IMR-90 (cell line): ENCODE data around the gene SDC3. TPM values are rescaled to one million over a fixed set of nuclear protein-coding genes. Genes with fewer than 3 reads are reported as not detected.

Experiments
- ATAC-seq: fragments of 200-7000 bp; cut with Tn5 transposase; 2 replicates; pipeline ENCODE4 v1.9.1; 2020; ENCODE audit warnings: low read depth, mild to moderate bottlenecking, moderate library complexity
- BruUV-seq: library from RNA; stranded (reverse); fragments of 400-500 nt; replicated peaks from 2 replicates; lab custom pipeline; 2021; lab: Mats Ljungman, UMichigan
- CTCF ChIA-PET: fragments of 300-600 bp; formaldehyde crosslinking; extraction: SDS; loops from one replicate; lab custom pipeline; 2021; ENCODE audit warnings: antibody characterized with exemption; lab: Yijun Ruan, JAX
- POLR2A ChIA-PET: fragments of 300-600 bp; sonication (Branson Sonifier 250); formaldehyde crosslinking; loops from one replicate; lab custom pipeline; 2022; ENCODE audit warnings: antibody characterized with exemption; ENCODE audit not compliant: unreplicated experiment; lab: Charles Lee
- DNase-seq: peaks from one replicate; pipeline ENCODE4 v3.0.0; 2013
- H2AFZ ChIP-seq: replicated peaks from 2 replicates; pipeline ENCODE3; 2013; ENCODE audit warnings: low read length, mild to moderate bottlenecking; ENCODE audit not compliant: poor library complexity
- H2AK5ac ChIP-seq: 2 replicates; pipeline ENCODE4 v1.6.1; 2013; ENCODE audit warnings: low read depth, low read length, inconsistent platforms
- H2AK9ac ChIP-seq: replicated peaks from 2 replicates; pipeline ENCODE3; 2013; ENCODE audit warnings: mild to moderate bottlenecking, low read depth, low read length, moderate library complexity; ENCODE audit not compliant: poor library complexity
- H2BK120ac ChIP-seq: 2 replicates; pipeline ENCODE4 v1.6.1; 2013; ENCODE audit warnings: low read depth, low read length, inconsistent platforms
- H2BK15ac ChIP-seq: 3 replicates; pipeline ENCODE4 v1.6.1; 2013; ENCODE audit warnings: low read depth, low read length, inconsistent platforms
- H2BK20ac ChIP-seq: 2 replicates; pipeline ENCODE4 v1.6.1; 2013; ENCODE audit warnings: low read depth, mild to moderate bottlenecking, inconsistent platforms, low read length, moderate library complexity
- H2BK5ac ChIP-seq: 2 replicates; pipeline ENCODE4 v1.6.1; 2013; ENCODE audit warnings: mild to moderate bottlenecking, low read depth, low read length, inconsistent platforms; ENCODE audit not compliant: poor library complexity, severe bottlenecking
- H3K14ac ChIP-seq: replicated peaks from 2 replicates; pipeline ENCODE4 v1.6.1; 2013; ENCODE audit warnings: low read depth, low read length, inconsistent platforms
- H3K18ac ChIP-seq: 2 replicates; pipeline ENCODE4 v1.6.1; 2013; ENCODE audit warnings: low read depth, low read length, control low read depth
- H3K23ac ChIP-seq: 2 replicates; pipeline ENCODE4 v1.6.1; 2013; ENCODE audit warnings: low read depth, low read length, inconsistent platforms
- H3K27ac ChIP-seq: 2 replicates; pipeline ENCODE4 v1.5.1; 2013; ENCODE audit warnings: mild to moderate bottlenecking, control low read depth, low read length; ENCODE audit not compliant: insufficient read depth
- H3K27me3 ChIP-seq: 2 replicates; pipeline ENCODE4 v1.6.1; 2013; ENCODE audit warnings: low read length; ENCODE audit not compliant: control insufficient read depth, insufficient read depth
- H3K36me3 ChIP-seq: 2 replicates; pipeline ENCODE4 v1.6.1; 2013; ENCODE audit warnings: low read length, mixed read lengths; ENCODE audit not compliant: control insufficient read depth, insufficient read depth
- H3K4ac ChIP-seq: 2 replicates; pipeline ENCODE4 v1.6.1; 2013; ENCODE audit warnings: low read depth, low read length, inconsistent platforms
- H3K4me1 ChIP-seq: 2 replicates; pipeline ENCODE4 v1.6.1; 2013; ENCODE audit warnings: low read length, mixed read lengths; ENCODE audit not compliant: control insufficient read depth, insufficient read depth
- H3K4me2 ChIP-seq: 2 replicates; pipeline ENCODE4 v1.6.1; 2013; ENCODE audit warnings: low read depth, mild to moderate bottlenecking, control low read depth, low read length, moderate library complexity
- H3K4me3 ChIP-seq: 2 replicates; pipeline ENCODE4 v1.5.1; 2013; ENCODE audit warnings: low read depth, mild to moderate bottlenecking, control low read depth, low read length, moderate library complexity; ENCODE audit not compliant: insufficient read depth
- H3K56ac ChIP-seq: 2 replicates; pipeline ENCODE4 v1.6.1; 2013; ENCODE audit warnings: low read length, inconsistent platforms; ENCODE audit not compliant: insufficient read depth; ENCODE audit errors: extremely low read depth
- H3K79me1 ChIP-seq, 2 experiments: 2 replicates each; pipeline ENCODE4 v1.6.1; 2013; ENCODE audit warnings: low read length in 2 of 2, inconsistent platforms in 1 of 2, low read depth in 1 of 2
- H3K9ac ChIP-seq: 2 replicates; pipeline ENCODE4 v1.6.1; 2013; ENCODE audit warnings: low read depth, low read length, control low read depth
- H3K9me1 ChIP-seq: 2 replicates; pipeline ENCODE4 v1.6.1; 2013; ENCODE audit warnings: low read length, inconsistent platforms; ENCODE audit not compliant: insufficient read depth
- H3K9me3 ChIP-seq: 2 replicates; pipeline ENCODE4 v1.6.1; 2013; ENCODE audit warnings: low read length; ENCODE audit not compliant: control insufficient read depth, insufficient read depth
- H4K20me1 ChIP-seq: 2 replicates; pipeline ENCODE4 v1.6.1; 2013; ENCODE audit warnings: low read length, inconsistent platforms; ENCODE audit not compliant: insufficient read depth
- H4K5ac ChIP-seq: 2 replicates; pipeline ENCODE4 v1.6.1; 2013; ENCODE audit warnings: mild to moderate bottlenecking, low read depth, low read length, control low read depth
- H4K8ac ChIP-seq, 2 experiments: 2 replicates each; pipeline ENCODE4 v1.6.1; 2013; ENCODE audit warnings: low read depth in 2 of 2, low read length in 2 of 2, control low read depth in 1 of 2, inconsistent platforms in 1 of 2
- H4K91ac ChIP-seq: 2 replicates; pipeline ENCODE4 v1.6.1; 2013; ENCODE audit warnings: low read depth, low read length, inconsistent platforms; ENCODE audit not compliant: insufficient read depth
- CEBPB ChIP-seq: IDR thresholded peaks from 2 replicates; pipeline ENCODE4 v1.6.1; 2012; ENCODE audit warnings: low read depth, low read length, improper control_type of control experiment
- CHD1 ChIP-seq: IDR thresholded peaks from 2 replicates; pipeline ENCODE4 v1.6.1; 2012; ENCODE audit warnings: low read depth, low read length, improper control_type of control experiment
- FOS ChIP-seq: fragments of 150-350 bp; IDR thresholded peaks from 2 replicates; pipeline ENCODE4 v1.6.1; 2016; ENCODE audit warnings: low read depth, low read length
- MXI1 ChIP-seq: IDR thresholded peaks from 2 replicates; pipeline ENCODE4 v1.6.1; 2012; ENCODE audit warnings: low read depth, mild to moderate bottlenecking, low read length, moderate library complexity, borderline replicate concordance
- NFE2L2 ChIP-seq: fragments of 150-350 bp; IDR thresholded peaks from 2 replicates; pipeline ENCODE4 v1.6.1; 2016; ENCODE audit warnings: low read depth, mild to moderate bottlenecking, low read length
- RAD21 ChIP-seq: IDR thresholded peaks from 2 replicates; pipeline ENCODE4 v1.6.1; 2012; ENCODE audit warnings: low read length, improper control_type of control experiment
- RCOR1 ChIP-seq: IDR thresholded peaks from 2 replicates; pipeline ENCODE4 v1.6.1; 2012; ENCODE audit warnings: mild to moderate bottlenecking, low read length, improper control_type of control experiment; ENCODE audit not compliant: insufficient replicate concordance
- SMC3 ChIP-seq: fragments of 150-350 bp; IDR thresholded peaks from 2 replicates; pipeline ENCODE4 v1.6.1; 2016; ENCODE audit warnings: low read depth, mild to moderate bottlenecking, antibody characterized with exemption, low read length, moderate library complexity
- USF2 ChIP-seq: fragments of 150-350 bp; IDR thresholded peaks from 2 replicates; pipeline ENCODE4 v1.6.1; 2017; ENCODE audit warnings: mild to moderate bottlenecking, antibody characterized with exemption, low read length, low read depth
- WGBS, 2 experiments: methylation state at CpG; one replicate each; pipeline versions ENCODE4 v1.1.5 to v1.1.7; 2013; ENCODE audit warnings: missing lambda C conversion rate in 2 of 2; ENCODE audit not compliant: insufficient read length in 1 of 2; ENCODE audit errors: extremely low coverage in 2 of 2; 5-methylcytosine and 5-hydroxymethylcytosine counted together
- dilution Hi-C: fragments of 300-500 bp; cut with HindIII; formaldehyde crosslinking; loops from one replicate; pipeline ENCODE4 v1.14.3; 2018; ENCODE audit warnings: low sequenced_read_pairs; ENCODE audit not compliant: unreplicated experiment
- in situ Hi-C: fragments of 300-500 bp; cut with MboI; formaldehyde crosslinking; loops from 3 replicates; pipeline ENCODE4 v1.14.3; 2019; ENCODE audit warnings: low sequenced_read_pairs, inconsistent platforms, mixed read lengths
- intact Hi-C: fragments of 100-400 bp; cut with micrococcal nuclease; formaldehyde crosslinking; loops from 2 replicates; pipeline ENCODE4 v1.10.0; 2022
- polyA plus RNA-seq, 3 experiments: library from polyadenylated mRNA; depleted of rRNA; stranded (reverse); fragments of >200 nt; gene quantifications; 2 replicates each; pipeline ENCODE4 v1.2.3, GENCODE V29; 2012; ENCODE audit warnings: low replicate concordance in 1 of 3
- total RNA-seq: library from RNA; depleted of rRNA; stranded (reverse); fragments of >200 nt; gene quantifications from 2 replicates; pipeline ENCODE4 v1.2.3, GENCODE V29; 2012

The SDC3 gene
- total and polyA plus RNA-seq, 2 of the 4 experiments (the other 2 are of a cell fraction): 13.1 to 71.5 TPM

GRCh38 chr1:30876451-30877204 lies 31.9 kb downstream of the SDC3 start:
- no peak for ATAC-seq
- CTCF ChIA-PET: interaction anchor here (1.4 kb wide), 1 partner anchor 34 kb away, joined by 3 read pairs; no protein-coding TSS in a partner anchor

More at GRCh38 chr1:30876451-30877204, 31.9 kb downstream of the SDC3 start:
- no peak overlapping the region; the same call in 1 of the 2 replicates for H3K18ac ChIP-seq
- peak overlapping the region; percentile 75; the same call in 1 of the 2 replicates for H3K27ac ChIP-seq
- POLR2A ChIA-PET: no interaction called here
- H3K36me3 ChIP-seq: peaks cover 48% of the 10 kb centered on the region
- H2AK9ac ChIP-seq: peak overlapping the region; percentile 92
- H2AFZ ChIP-seq: peak overlapping the region; percentile 78
- peak overlapping the region; percentile 66; the same call in 1 of the 2 replicates for H4K5ac ChIP-seq
- H4K91ac ChIP-seq: peak overlapping the region; percentile 93
- peak overlapping the region; percentile 94 for H2BK120ac ChIP-seq
- no peak overlapping the region for H3K23ac ChIP-seq
- dilution Hi-C loops: no loop called here
- BruUV-seq: no TSS peak
- no peak overlapping the region for H3K4me2 ChIP-seq
- peak overlapping the region; percentile 35 for H3K9ac ChIP-seq
- H2BK20ac ChIP-seq: 0 out of 2 replicates have a peak overlapping the region, but pooled peaks have one; percentile 48
- H3K79me1 ChIP-seq: peaks cover 19 to 70% of the 10 kb centered on the region in 2 experiments
- DNase-seq: no peak
- TF ChIP-seq MXI1: no peak
- TF ChIP-seq SMC3: no peak
- no peak for TF ChIP-seq CEBPB
- TF ChIP-seq RAD21: no peak
- TF ChIP-seq NFE2L2: no peak
- no peak for TF ChIP-seq RCOR1
- TF ChIP-seq FOS: no peak
- no peak for TF ChIP-seq USF2
- no peak for TF ChIP-seq CHD1
- peaks cover 38% of the 10 kb centered on the region for H4K20me1 ChIP-seq
- H3K4me3 ChIP-seq: no peak overlapping the region
- peaks cover 32% of the 10 kb centered on the region for H3K4me1 ChIP-seq
- intact Hi-C loops: no loop called here
- H2BK5ac ChIP-seq: no peak overlapping the region
- H3K9me1 ChIP-seq: peaks cover 26% of the 10 kb centered on the region
- in situ Hi-C loops: no loop called here
- 92% methylated on average over 15 of the region's 25 CpGs; no CpG with 5 or more reads in 1 of the 2 experiments for WGBS, 2 experiments
- peak overlapping the region; percentile 96; the same call in 1 of the 2 replicates for H2AK5ac ChIP-seq
- no peak overlapping the region for H3K56ac ChIP-seq
- H3K9me3 ChIP-seq: peaks cover 16% of the 10 kb centered on the region
- H2BK15ac ChIP-seq: peak overlapping the region; percentile 22; the same call in 2 of the 3 replicates
- H3K4ac ChIP-seq: peak overlapping the region; percentile 98
- H3K27me3 ChIP-seq: no peaks in the 10 kb centered on the region
- peak overlapping the region; percentile 97 for H3K14ac ChIP-seq
- peak overlapping the region; percentile 72 to 97; a peak in 3 of 4 replicates for H4K8ac ChIP-seq
